Suppressor macrophage (primary cell): Measurements from ENCODE around the gene CAMSAP1.

ENCODE experiments used
- DNase-seq, 4 experiments: peaks; one replicate each; pipeline ENCODE4 v3.0.0-alpha.2; 2020 to 2022

The CAMSAP1 gene

DNA sequence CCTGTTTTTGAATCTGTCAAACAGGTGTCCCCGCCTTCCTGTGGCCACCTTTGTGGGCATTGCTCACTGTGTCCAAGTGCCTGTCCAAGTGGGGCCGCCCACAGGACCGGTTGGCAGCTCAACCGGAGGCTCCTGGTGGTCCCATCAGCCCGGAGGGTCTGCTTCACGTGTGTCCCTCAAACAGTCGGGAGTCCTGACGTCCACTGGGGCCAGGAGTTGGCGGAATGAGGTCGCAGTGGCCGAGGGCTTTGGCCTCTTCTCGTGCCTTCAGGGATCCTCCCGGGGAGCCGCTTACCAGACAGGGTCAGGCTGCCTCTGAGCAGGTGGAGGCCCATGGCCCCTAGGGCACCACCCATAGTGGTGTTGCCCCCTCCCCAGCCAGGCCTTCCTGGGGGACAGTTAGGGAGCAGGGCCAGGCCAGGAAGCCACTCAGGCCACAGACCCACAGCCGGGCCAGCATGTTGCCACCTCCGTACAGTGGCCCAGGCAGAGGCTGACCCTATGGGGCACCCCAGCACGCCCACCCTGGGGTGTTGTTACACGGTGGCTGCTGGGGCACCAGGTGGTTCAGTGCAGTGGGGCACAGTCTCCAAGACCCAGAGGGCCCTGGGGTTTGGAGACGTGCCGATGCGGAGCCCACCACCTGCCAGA is 135.8 kb downstream of the CAMSAP1 start:
- no peak for DNase-seq

DNA sequence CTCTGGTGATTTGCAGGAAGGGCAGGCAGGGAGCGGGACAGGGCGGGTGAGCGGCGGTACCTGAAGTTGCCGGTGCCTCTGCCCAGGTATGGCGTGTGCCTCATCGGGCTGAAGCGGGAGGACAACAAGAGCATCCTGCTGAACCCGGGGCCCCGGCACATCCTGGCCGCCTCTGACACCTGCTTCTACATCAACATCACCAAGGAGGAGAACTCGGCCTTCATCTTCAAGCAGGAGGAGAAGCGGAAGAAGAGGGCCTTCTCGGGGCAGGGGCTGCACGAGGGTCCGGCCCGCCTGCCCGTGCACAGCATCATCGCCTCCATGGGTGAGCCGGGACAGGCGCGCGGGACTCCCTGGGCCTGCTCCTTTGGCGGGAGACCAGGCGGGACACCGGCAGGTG is 136.6 kb downstream of the CAMSAP1 start:
- no peak for DNase-seq

DNA sequence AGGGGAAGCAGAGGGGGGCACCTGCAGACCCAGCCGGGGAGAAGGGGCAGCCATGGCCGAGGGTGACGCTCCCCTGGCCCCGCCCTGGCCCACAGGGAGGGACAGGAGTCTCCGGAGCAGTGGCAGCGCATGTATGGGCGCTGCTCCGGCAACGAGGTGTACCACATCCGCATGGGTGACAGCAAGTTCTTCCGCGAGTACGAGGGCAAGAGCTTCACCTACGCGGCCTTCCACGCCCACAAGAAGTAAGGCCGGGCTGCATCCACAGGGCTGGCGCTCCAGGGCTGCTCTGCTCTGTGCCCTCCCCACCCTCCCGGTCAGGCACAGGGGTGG is 137.2 kb downstream of the CAMSAP1 start:
- no peak for DNase-seq

DNA sequence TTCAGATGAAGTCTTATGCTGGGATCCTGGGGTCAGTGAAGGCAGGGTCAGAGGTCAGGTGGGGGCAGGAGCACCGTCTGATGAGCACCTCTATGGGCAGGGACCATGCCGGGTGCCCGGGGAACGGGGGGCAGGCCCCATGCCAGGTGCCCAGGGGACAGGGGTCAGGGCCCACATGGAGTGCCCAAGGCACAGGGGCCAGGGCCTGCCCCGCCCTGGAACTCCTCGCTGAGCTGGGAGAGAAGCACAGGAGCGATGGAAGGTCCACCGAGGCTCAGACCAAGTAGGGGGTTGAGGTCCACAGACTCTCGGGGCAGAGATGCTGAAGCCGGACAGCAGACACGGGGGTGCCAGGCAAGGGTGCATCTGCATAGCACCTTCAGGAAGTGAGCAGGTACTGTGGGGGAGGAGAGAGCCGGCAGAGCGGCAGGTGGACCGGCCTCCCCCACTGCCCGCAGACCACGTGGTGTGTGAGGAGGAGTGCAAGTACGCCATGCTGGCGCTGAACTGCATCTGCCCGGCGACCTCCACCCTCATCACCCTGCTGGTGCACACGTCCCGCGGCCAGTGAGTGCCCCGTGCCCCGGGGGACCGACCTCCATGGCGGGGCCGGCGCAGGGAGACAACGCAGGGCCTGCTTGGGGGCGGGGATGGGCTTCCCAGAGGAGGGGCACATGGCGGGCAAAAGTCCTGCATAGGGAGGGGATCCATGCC is 137.7 kb downstream of the CAMSAP1 start:
- no peak for DNase-seq

DNA sequence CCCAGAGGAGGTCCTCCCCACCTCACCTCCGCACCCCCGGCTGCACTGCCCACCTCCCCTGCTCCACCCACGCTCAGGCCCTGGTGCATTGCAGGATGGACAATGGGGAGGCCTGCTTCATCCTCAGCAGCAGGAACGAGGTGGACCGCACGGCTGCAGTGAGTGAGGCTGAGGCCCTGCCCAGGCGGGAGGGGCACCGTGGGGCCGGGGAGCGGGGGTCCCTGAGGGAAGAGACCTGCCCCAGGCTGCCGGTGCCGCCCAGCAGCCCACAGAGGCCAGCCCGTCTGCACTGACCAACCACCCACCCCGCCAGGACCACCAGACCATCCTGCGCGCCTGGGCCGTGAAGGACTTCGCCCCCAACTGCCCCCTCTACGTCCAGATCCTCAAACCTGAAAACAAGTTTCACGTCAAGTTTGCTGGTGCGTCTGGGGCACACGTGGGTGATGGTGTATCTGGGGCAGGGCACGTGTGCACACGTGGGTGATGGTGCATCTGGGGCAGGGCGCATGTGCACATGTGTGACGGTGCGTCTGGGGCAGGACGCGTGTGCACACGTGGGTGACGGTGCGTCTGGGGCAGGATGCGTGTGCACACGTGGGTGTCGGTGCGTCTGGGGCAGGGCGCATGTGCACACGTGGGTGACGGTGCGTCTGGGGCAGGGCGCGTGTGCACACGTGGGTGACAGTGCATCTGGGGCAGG is 138.7 kb downstream of the CAMSAP1 start:
- no peak for DNase-seq

DNA sequence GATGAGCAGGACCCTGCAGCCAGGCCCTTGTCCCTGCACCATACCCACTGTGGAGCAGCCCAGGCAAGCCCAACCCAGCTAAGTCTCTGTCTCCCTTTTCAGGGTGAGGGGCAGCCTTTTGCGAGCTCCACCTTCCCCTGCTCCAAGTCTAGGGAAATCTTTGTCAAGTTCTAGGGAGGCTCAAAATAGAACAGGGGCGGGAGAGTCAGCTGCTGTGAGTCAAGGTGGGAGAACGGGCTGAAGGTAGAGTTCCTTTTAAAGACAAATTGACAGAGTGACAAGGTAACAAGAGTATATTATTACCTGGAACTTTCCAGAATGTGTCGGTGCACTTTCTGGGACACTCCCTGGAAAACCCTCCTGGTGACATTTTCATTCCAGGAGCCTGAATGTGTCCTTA is 140.6 kb downstream of the CAMSAP1 start:
- no peak for DNase-seq

DNA sequence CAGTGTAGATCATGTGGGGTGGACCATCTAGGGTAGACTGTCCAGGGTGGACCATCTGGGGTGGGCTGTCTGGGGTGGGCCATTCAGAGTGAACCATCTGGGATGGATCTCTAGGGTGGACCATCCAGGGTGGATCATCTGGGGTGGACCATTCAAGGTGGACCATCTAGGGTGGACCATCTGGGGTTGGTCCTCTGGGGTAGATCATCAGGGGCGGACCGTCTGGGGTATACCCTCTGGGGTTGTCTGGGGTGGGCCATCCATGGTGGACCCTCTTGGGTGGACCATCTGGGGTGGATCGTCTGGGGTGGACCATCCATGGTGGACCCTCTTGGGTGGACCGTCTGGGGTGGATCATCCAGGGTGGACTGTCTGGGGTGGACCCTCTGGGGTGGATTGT is 141.1 kb downstream of the CAMSAP1 start:
- DNase-seq, result no peak

DNA sequence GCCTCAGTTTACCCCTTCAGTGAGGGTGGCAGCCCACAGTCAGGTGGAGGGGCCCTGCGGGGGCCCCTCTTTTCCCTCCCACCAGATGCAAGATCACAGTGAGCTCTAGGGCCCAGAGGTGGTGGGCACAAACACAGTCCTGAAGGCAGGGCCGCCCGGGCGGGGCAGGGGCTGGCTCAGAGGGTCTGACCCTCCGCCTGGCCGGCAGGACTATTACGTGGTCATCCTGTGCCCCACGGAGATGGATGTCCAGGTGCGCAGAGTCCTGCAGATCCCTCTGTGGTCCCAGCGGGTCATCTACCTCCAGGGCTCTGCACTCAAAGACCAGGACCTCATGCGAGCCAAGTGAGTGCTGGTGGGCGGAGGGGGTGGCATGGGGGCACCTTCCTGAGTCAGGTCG is 141.9 kb downstream of the CAMSAP1 start:
- DNase-seq, result no peak

DNA sequence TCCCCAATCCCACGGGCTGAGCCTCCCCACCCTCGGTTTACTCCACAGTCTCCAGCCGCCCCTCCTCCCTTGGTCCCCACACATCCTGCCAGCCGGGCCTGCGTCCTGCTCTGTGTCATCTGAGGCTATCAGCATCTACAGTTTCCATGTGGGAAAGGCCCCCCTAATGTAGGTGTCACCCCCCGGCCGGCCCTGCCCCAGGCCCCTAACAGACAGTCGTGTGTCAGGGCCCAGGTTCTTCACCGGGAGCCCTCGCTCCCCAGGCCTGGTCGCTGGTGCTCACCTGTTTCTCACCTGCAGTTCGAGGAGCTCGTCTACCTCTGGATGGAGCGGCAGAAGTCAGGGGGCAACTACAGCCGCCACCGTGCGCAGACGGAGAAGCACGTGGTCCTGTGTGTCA is 142.6 kb downstream of the CAMSAP1 start:
- DNase-seq, result no peak

DNA sequence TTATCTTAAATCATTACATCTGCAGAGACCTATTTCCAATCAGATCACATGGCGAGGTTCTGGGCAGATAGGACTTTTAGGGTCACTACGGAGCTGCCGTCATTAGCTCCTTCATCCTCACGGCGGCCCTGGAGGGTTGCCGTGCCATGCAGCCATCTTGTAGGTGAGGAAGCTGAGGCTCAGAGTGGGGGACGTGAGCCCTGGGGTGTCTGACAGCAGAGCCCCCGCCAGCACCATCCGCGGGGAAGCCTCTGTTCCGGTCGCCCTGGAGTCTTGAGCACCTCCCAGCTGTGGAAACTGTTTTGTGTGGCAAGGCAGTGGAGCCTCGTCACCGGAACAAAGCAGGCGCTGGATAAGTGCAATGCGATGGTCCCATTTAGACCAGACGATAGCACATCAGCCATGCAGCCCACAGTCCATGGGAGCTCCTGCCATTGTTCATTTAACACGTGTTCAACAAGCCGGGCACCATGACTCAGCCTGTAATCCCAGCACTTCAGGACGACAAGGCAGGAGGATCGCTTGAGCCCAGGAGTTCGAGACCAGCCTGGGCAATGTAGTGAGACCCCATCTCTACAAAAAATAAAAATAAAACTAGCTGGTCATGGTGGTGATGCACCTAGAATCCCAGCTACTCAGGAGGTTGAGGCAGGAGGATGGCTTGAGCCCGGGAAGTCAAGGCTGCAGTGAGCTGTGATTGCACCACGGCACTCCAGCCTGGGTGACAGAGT is 143.5 kb downstream of the CAMSAP1 start:
- DNase-seq, result no peak

DNA sequence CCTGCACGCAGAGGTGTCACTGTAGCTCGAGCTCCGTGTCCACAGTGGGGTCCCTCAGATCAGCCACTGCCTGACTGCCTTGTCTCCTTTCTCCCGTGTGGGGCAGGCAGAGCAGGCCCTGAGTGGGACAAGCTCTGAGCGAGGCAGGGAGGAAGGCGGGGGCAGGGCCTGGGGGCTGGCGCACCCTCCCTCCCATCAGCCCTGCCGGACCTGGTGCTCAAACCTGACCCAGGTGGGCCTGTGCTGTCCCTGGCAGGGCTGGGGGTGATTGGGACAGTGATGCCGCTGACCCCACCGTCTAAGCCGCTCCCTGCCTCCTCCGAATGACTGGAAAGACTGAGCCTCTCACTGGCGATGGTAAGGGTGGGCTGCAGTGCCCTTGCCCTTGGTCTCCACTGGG is 144.4 kb downstream of the CAMSAP1 start:
- DNase-seq, result no peak

DNA sequence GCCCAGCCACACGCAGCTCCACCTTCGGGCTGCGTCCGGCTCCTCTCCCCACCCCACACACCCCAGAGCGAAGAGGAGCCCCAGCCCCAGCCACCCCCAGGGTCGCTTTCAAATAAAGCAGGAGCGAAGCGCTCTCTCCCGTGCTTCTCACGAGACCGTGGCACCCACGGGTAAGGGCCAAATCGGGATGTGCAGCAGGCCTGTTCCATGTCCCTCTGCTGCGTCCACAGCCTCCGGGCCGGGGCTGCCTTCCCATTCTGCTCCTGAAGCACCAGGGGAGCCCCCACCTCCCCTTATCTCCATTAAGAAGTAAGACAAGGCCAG is 145.5 kb downstream of the CAMSAP1 start:
- DNase-seq, result no peak

DNA sequence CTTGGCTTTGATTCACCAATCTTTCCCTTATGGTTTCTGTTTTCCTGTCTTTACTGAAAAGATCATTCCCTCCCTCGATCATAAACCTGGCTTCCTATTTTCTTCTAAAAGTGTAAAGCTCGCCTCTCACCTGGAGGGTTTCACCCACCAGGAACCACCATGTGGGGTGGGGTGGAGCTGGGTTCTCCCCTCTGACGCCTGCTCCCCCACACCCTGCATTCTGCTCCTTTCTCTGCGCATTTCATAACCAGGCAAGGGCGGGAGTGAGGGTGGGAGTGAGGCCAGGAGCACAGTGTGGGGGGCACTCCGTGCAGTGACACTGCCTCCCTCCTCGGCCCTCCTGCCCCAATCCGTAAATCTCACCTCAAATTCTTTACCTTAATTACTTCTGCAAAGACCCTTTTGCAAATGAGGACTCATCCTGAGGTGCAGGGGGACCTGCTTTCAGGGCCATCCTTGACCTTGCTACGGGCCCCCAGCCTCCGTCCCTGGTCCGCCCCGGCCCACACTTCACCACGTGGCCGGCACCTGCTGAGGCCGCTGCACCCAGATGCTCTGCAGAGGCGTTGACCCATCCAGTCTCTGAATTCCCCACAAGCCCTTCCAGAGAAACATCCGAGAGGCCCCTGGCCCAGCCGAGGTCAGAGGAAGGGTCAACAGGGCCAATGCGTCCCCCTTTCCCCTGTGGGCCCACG is 146.0 kb downstream of the CAMSAP1 start:
- no peak for DNase-seq

DNA sequence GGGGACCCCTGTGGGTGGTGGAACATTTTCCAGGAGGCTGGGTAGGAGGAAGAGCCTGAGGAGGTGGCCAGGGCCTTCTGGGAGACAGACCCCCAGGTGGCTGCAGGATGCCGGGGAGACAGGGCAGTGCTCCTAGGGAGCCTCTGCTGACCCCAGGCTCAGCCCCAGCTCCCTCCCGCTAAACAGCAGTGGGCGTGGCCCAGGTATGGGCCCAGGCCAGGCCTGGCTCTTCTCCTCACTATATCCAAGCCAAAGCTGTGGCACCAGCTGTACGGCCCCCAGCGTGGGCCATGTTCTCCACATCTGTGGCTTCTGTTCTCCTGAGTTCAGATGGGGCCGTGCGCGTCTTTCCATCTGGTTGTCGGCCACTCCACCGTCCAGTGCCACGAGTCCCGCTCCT is 146.9 kb downstream of the CAMSAP1 start:
- no peak for DNase-seq

DNA sequence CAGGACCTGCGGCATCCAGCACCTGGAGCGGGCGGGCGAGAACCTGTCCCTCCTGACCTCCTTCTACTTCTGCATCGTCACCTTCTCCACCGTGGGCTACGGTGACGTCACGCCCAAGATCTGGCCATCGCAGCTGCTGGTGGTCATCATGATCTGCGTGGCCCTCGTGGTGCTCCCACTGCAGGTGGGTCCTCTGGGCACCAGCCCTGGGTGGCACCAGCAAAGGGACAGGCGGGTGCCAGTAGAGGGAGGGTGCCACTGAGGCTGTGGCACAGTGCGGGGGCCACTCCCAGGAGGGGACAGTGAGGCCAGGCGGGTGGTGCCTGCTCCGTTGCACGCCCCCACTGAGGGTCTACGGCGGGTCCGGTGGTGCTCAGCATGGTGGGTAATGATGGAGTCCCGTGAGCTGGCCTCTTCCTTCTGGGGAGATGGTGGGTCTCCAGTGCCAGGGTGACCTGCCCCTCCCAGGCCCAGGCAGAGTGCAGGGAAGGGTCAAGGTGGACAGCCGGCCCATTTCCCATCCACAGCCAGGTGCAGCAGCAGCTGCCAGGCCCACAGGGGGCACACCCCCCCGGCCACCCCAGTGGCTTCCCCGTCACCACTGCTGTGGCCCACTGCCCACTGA is 147.6 kb downstream of the CAMSAP1 start:
- no peak for DNase-seq

DNA sequence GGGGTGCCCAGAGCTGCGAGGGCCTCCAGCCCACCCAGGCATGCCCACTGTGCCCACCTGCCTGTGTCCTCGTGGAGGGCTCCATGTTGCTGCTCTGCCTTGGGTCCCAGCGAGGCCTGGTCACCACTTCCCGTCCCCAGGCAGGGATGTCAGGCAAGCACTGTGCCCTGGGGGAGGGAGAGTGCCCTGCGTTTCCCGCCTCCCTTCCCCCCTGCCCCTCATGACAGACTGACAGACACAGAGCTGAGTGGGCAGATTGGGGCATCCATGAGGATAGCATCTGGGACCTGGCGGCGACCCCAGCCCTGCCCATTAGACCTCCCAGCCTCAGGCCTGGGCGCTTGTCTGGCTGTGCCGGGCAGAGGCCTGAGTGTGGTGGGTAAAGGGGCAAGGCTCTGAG is 148.5 kb downstream of the CAMSAP1 start:
- no peak for DNase-seq
